OCI-LY1 (cell line): ENCODE data around the gene AMPD2.

Experiments
- EZH2 ChIP-seq: fragments of 200-600 bp; sonication (generic), shearing (Covaris generic); IDR thresholded peaks from 2 replicates; pipeline ENCODE4 v1.8.0; 2017; ENCODE audit warnings: borderline replicate concordance, mixed run types, mild to moderate bottlenecking, antibody characterized with exemption, low read length, moderate library complexity, mixed read lengths
- TF ChIP-seq, protein P1 (sequence below): fragments of 200-600 bp; sonication (generic), shearing (Covaris generic); IDR thresholded peaks from 2 replicates; pipeline ENCODE4 v1.5.1; 2017; ENCODE audit warnings: mild to moderate bottlenecking, antibody characterized with exemption, low read length, moderate library complexity, mixed read lengths

GRCh38 chr1:109621379-109622136 lies 1.9 kb downstream of the AMPD2 start:
- TF ChIP-seq, protein P1, sequence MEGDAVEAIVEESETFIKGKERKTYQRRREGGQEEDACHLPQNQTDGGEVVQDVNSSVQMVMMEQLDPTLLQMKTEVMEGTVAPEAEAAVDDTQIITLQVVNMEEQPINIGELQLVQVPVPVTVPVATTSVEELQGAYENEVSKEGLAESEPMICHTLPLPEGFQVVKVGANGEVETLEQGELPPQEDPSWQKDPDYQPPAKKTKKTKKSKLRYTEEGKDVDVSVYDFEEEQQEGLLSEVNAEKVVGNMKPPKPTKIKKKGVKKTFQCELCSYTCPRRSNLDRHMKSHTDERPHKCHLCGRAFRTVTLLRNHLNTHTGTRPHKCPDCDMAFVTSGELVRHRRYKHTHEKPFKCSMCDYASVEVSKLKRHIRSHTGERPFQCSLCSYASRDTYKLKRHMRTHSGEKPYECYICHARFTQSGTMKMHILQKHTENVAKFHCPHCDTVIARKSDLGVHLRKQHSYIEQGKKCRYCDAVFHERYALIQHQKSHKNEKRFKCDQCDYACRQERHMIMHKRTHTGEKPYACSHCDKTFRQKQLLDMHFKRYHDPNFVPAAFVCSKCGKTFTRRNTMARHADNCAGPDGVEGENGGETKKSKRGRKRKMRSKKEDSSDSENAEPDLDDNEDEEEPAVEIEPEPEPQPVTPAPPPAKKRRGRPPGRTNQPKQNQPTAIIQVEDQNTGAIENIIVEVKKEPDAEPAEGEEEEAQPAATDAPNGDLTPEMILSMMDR, result no peak
- no peak for TF ChIP-seq EZH2
